ENCODE results near the gene RAB37. TPM values are rescaled to one million over a fixed set of nuclear protein-coding genes. Genes with fewer than 3 reads are reported as not detected.

RAB37 gene
- total RNA-seq (1 to 10 TPM in 2 of 5 donors, not detected in 3; 2.0 to 8.7 TPM), polyA plus RNA-seq (10 to 100 TPM in 1 of 3 donors, 1 to 10 TPM in 2; 2.0 to 42.9 (median 5.3) TPM)
- long read RNA-seq, donor 1 = 0 reads
- long read RNA-seq, donor 2 = 0 reads
- long read RNA-seq, donor 3 = 0 reads
- long read RNA-seq, donor 4 = 0 reads
- long read RNA-seq, donor 5 = 0 reads
- long read RNA-seq, donor 6, partial matches to known transcripts = 0 of 1 reads
- long read RNA-seq, donor 6, other reads (novel, unspliced or antisense) = 0 of 1 reads
- long read RNA-seq, donor 7 = 0 reads
- long read RNA-seq, donor 8 = 0 reads
- long read RNA-seq, donor 9 = 0 reads
- long read RNA-seq, donor 10 = 0 reads

- peaks cover 25 to 58% (median 35%) of the 10 kb centered on the region in 4 donors for H3K4me1 ChIP-seq
- no peaks in the 10 kb centered on the region for H3K9me3 ChIP-seq
- intact Hi-C loops (cut with DNase I; ENCODE audit: low total_unique reads) = loop anchor here (10.0 kb wide), 1 partner anchor 82 kb away; no protein-coding TSS in a partner anchor
- peak; percentile 54 to 84 for DNase-seq
- no peaks in the 10 kb centered on the region for H3K36me3 ChIP-seq
- peak within 1 kb of the TSS; percentile 34 to 56 (median 46) for H3K4me3 ChIP-seq
- whole genome bisulfite sequencing, 5 donors = 1 to 10% (median 2%) methylated on average over 14 to 67 of the region's 67 CpGs
- TF ChIP-seq CTCF (IDR thresholded peaks at IDR 0.05) (peak in 2 of 7 experiments; percentile 7 to 52), EP300 (IDR thresholded peaks at IDR 0.05) (no peak)
- peak within 1 kb of the TSS; percentile 46 to 72 (median 60) for H3K27ac ChIP-seq
- peaks cover 9 to 77% (median 31%) of the 10 kb centered on the region in 3 donors for H3K27me3 ChIP-seq
Measured at GRCh38 chr17:74736513-74737298, at the start of gene RAB37. RAB37 (plus strand) TSS chr17:74737256; CDS start chr17:74737273, 17 bp downstream.

GRCh38 chr17:74687886-74688285 lies 49.2 kb upstream of the RAB37 start:
- TF ChIP-seq EP300 (IDR thresholded peaks at IDR 0.05) (no peak), POLR2A (IDR thresholded peaks at IDR 0.05) (no peak), POLR2AphosphoS5 (IDR thresholded peaks at IDR 0.05) (no peak), CTCF (IDR thresholded peaks at IDR 0.05) (no peak)
- Histone ChIP-seq H3K9me3 (no peaks in the 10 kb centered on the region), H3K4me3 (no peak overlapping the region), H3K27ac (no peak overlapping the region), H3K4me1 (no peaks in the 10 kb centered on the region), H3K27me3 (peaks cover 0 to 9% (median 0%) of the 10 kb centered on the region in 3 donors), H3K36me3 (no peaks in the 10 kb centered on the region)
- intact Hi-C loops (cut with DNase I; ENCODE audit: low total_unique reads) = no loop called here
- DNase-seq = no peak
- 65 to 86% (median 80%) methylated on average over 3 of the region's 3 CpGs for WGBS, 5 donors

GRCh38 chr17:74690409-74690825 lies 46.6 kb upstream of the RAB37 start:
- Histone ChIP-seq H3K4me1 (no peaks in the 10 kb centered on the region), H3K27me3 (peaks cover 0 to 11% (median 0%) of the 10 kb centered on the region in 3 donors), H3K27ac (peak overlapping the region in 2 of 5 donors; percentile 50), H3K9me3 (peaks cover 0 to 4% (median 0%) of the 10 kb centered on the region in 4 donors), H3K36me3 (peaks cover 0 to 6% (median 0%) of the 10 kb centered on the region in 4 donors), H3K4me3 (no peak overlapping the region)
- 66 to 78% (median 71%) methylated on average over 6 of the region's 6 CpGs for WGBS, 5 donors
- no peak for TF ChIP-seq POLR2AphosphoS5 (IDR thresholded peaks at IDR 0.05)
- TF ChIP-seq EP300 (IDR thresholded peaks at IDR 0.05) = no peak
- TF ChIP-seq CTCF (IDR thresholded peaks at IDR 0.05) = no peak
- no peak for TF ChIP-seq POLR2A (IDR thresholded peaks at IDR 0.05)
- DNase-seq = peak in 1 of 2 donors; percentile 23
- intact Hi-C loops (cut with DNase I; ENCODE audit: low total_unique reads) = no loop called here

GRCh38 chr17:74691151-74691550 lies 45.9 kb upstream of the RAB37 start:
- DNase-seq = no peak
- H3K27me3 ChIP-seq = peaks cover 0 to 18% (median 0%) of the 10 kb centered on the region in 3 donors
- H3K27ac ChIP-seq = peak overlapping the region in 2 of 5 donors; percentile 50
- H3K4me3 ChIP-seq = no peak overlapping the region
- intact Hi-C loops (cut with DNase I; ENCODE audit: low total_unique reads) = no loop called here
- WGBS, 5 donors = 71 to 82% (median 73%) methylated on average over 8 of the region's 8 CpGs
- H3K36me3 ChIP-seq = peaks cover 0 to 7% (median 0%) of the 10 kb centered on the region in 4 donors
- TF ChIP-seq CTCF (IDR thresholded peaks at IDR 0.05) (no peak), EP300 (IDR thresholded peaks at IDR 0.05) (no peak), POLR2A (IDR thresholded peaks at IDR 0.05) (no peak), POLR2AphosphoS5 (IDR thresholded peaks at IDR 0.05) (no peak)
- H3K4me1 ChIP-seq = no peaks in the 10 kb centered on the region
- H3K9me3 ChIP-seq = peaks cover 0 to 4% (median 0%) of the 10 kb centered on the region in 4 donors
